Measurements from ENCODE around the gene CACNB1. TPM values are rescaled to one million over a fixed set of nuclear protein-coding genes. Genes with fewer than 3 reads are reported as not detected.
A peak's percentile ranks its signal among the peaks of the same experiment; 100 is the strongest.

The CACNB1 gene
- total and polyA plus RNA-seq, 2 of the 13 experiments (the other 11 are each of a cell fraction or from before 2014, with no cell fraction given), result 0.75 to 1.5 TPM

DNA sequence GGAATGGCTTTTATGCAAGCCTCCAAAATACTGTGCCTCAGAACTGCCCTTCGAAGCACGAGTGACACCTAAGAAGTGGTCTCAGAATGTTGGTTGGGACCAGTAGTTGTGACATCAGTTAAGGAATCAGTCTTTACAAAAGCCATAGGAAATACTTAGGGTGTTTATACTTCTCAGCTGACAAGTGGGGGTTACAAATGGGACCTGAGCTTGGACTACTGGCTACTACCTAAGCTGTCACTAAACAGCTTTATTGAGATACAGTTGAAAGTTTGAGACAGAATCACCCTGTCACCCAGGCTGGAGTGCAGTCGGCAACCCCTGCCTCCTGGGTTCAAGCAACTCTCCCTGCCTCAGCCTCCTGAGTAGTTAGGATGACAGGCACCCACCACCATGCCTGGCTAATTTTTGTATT lies 7.7 kb upstream of the CACNB1 start (continued):
- no peak for TF ChIP-seq SP5 (CRISPR knock-in tag; IDR thresholded peaks at IDR 0.05; ENCODE audit: borderline replicate concordance, low read depth)
- no peak for TF ChIP-seq ARNTL (CRISPR knock-in tag; IDR thresholded peaks at IDR 0.05)
- TF ChIP-seq ZNF496 (CRISPR knock-in tag; IDR thresholded peaks at IDR 0.05; ENCODE audit: insufficient replicate concordance), result no peak
- no peak for TF ChIP-seq HOXA9 (CRISPR knock-in tag; IDR thresholded peaks at IDR 0.05; ENCODE audit: borderline replicate concordance)
- no peak for TF ChIP-seq ZNF839 (CRISPR knock-in tag; IDR thresholded peaks at IDR 0.05; ENCODE audit: borderline replicate concordance)
- peak; percentile 68 for TF ChIP-seq POLR2AphosphoS5 (IDR thresholded peaks at IDR 0.05; ENCODE audit: low read depth, low read length)
- TF ChIP-seq FIP1L1 (IDR thresholded peaks at IDR 0.05; ENCODE audit: borderline replicate concordance, insufficient read depth, low read depth, low read length), result no peak
- TF ChIP-seq RBM22 (optimal IDR thresholded peaks at IDR 0.05; ENCODE audit: low read length), result peak; percentile 97
- no peak for TF ChIP-seq ZNF841 (CRISPR knock-in tag; IDR thresholded peaks at IDR 0.05; ENCODE audit: borderline replicate concordance)
- no peak for TF ChIP-seq ZBED4 (CRISPR knock-in tag; IDR thresholded peaks at IDR 0.05; ENCODE audit: borderline replicate concordance)
- TF ChIP-seq KAT8 (CRISPR knock-in tag; IDR thresholded peaks at IDR 0.05), result no peak
- no peak for TF ChIP-seq ZNF564 (CRISPR knock-in tag; IDR thresholded peaks at IDR 0.05)
- no peak for TF ChIP-seq RFX1 (IDR thresholded peaks at IDR 0.05)
- no peak for TF ChIP-seq NBN (conservative IDR thresholded peaks at IDR 0.05)
- TF ChIP-seq MXD1 (CRISPR knock-in tag; IDR thresholded peaks at IDR 0.05), result no peak
- TF ChIP-seq CBX2 (IDR thresholded peaks at IDR 0.05; ENCODE audit: low read depth, low read length), result no peak
- TF ChIP-seq CBX2 (CRISPR knock-in tag; IDR thresholded peaks at IDR 0.05; ENCODE audit: low read depth), result no peak
- TF ChIP-seq ZNF768 (CRISPR knock-in tag; IDR thresholded peaks at IDR 0.05), result no peak
- TF ChIP-seq ZNF414 (CRISPR knock-in tag; IDR thresholded peaks at IDR 0.05), result no peak
- no peak for TF ChIP-seq SCMH1 (CRISPR knock-in tag; IDR thresholded peaks at IDR 0.05; ENCODE audit: borderline replicate concordance)
- no peak for TF ChIP-seq MIER2 (CRISPR knock-in tag; IDR thresholded peaks at IDR 0.05)
- TF ChIP-seq, protein P1, sequence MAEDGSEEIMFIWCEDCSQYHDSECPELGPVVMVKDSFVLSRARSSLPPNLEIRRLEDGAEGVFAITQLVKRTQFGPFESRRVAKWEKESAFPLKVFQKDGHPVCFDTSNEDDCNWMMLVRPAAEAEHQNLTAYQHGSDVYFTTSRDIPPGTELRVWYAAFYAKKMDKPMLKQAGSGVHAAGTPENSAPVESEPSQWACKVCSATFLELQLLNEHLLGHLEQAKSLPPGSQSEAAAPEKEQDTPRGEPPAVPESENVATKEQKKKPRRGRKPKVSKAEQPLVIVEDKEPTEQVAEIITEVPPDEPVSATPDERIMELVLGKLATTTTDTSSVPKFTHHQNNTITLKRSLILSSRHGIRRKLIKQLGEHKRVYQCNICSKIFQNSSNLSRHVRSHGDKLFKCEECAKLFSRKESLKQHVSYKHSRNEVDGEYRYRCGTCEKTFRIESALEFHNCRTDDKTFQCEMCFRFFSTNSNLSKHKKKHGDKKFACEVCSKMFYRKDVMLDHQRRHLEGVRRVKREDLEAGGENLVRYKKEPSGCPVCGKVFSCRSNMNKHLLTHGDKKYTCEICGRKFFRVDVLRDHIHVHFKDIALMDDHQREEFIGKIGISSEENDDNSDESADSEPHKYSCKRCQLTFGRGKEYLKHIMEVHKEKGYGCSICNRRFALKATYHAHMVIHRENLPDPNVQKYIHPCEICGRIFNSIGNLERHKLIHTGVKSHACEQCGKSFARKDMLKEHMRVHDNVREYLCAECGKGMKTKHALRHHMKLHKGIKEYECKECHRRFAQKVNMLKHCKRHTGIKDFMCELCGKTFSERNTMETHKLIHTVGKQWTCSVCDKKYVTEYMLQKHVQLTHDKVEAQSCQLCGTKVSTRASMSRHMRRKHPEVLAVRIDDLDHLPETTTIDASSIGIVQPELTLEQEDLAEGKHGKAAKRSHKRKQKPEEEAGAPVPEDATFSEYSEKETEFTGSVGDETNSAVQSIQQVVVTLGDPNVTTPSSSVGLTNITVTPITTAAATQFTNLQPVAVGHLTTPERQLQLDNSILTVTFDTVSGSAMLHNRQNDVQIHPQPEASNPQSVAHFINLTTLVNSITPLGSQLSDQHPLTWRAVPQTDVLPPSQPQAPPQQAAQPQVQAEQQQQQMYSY (CRISPR knock-in tag; IDR thresholded peaks at IDR 0.05), result no peak
